ENCODE measurements around the gene CALN1.

DNA sequence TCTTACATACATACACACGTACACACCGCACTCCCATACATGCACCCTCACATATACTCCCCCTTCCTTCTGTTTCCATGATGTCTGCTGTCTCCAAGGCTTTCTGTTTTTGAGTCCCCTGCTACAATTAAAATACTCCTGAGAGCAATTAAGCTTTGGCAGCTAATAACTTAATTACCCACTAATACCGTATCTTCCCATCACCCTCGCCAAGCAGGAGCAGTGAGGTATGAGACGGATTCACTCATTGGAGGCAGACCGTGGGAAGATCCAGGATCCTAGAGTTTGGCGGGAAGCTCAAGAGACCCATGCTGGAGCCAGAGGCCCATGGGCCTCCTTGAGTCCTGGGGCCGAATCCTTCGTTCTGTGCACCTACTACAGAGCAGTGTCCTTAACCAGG is 1.7 kb upstream of the CALN1 start:
- TF ChIP-seq POLR2A (IDR thresholded peaks at IDR 0.05; ENCODE audit: low read depth, low read length), result no peak
- no peak for TF ChIP-seq POLR2AphosphoS5 (IDR thresholded peaks at IDR 0.05; ENCODE audit: low read depth, low read length)
